Ishikawa (cell line): ENCODE results near the gene PCDHGA1.

Experiments
- CEBPB ChIP-seq: IDR thresholded peaks from 2 replicates; pipeline ENCODE4 v1.6.1; 2012
- CREB1 ChIP-seq: IDR thresholded peaks from 2 replicates; pipeline ENCODE4 v1.6.1; 2012; ENCODE audit warnings: low read depth
- EGR1 ChIP-seq: IDR thresholded peaks from 2 replicates; pipeline ENCODE4 v1.6.1; 2012
- EP300 ChIP-seq: IDR thresholded peaks from 2 replicates; pipeline ENCODE4 v1.6.1; 2012; ENCODE audit warnings: borderline replicate concordance
- FOXM1 ChIP-seq: IDR thresholded peaks from 2 replicates; pipeline ENCODE4 v1.6.1; 2012; ENCODE audit warnings: low read depth, borderline replicate concordance
- NFIC ChIP-seq: IDR thresholded peaks from 2 replicates; pipeline ENCODE4 v1.6.1; 2012
- RAD21 ChIP-seq: IDR thresholded peaks from 2 replicates; pipeline ENCODE4 v1.6.1; 2012; ENCODE audit warnings: low read depth
- REST ChIP-seq: IDR thresholded peaks from 2 replicates; pipeline ENCODE4 v1.6.1; 2012; ENCODE audit warnings: low read depth, mild to moderate bottlenecking
- TAF1 ChIP-seq: IDR thresholded peaks from 2 replicates; pipeline ENCODE4 v1.6.1; 2012; ENCODE audit warnings: low read depth, mild to moderate bottlenecking
- TCF12 ChIP-seq: IDR thresholded peaks from 2 replicates; pipeline ENCODE4 v1.6.1; 2012; ENCODE audit warnings: low read depth
- TEAD4 ChIP-seq: IDR thresholded peaks from 2 replicates; pipeline ENCODE4 v1.6.1; 2012
- USF1 ChIP-seq: IDR thresholded peaks from 2 replicates; pipeline ENCODE4 v1.6.1; 2012
- YY1 ChIP-seq: IDR thresholded peaks from 2 replicates; pipeline ENCODE4 v1.6.1; 2012; ENCODE audit warnings: low read depth
- ZBTB7A ChIP-seq: IDR thresholded peaks from 2 replicates; pipeline ENCODE4 v1.6.1; 2012; ENCODE audit warnings: low read depth
- TF ChIP-seq, protein P1 (sequence below): IDR thresholded peaks from 2 replicates; pipeline ENCODE4 v1.6.1; 2012

PCDHGA1 gene

DNA sequence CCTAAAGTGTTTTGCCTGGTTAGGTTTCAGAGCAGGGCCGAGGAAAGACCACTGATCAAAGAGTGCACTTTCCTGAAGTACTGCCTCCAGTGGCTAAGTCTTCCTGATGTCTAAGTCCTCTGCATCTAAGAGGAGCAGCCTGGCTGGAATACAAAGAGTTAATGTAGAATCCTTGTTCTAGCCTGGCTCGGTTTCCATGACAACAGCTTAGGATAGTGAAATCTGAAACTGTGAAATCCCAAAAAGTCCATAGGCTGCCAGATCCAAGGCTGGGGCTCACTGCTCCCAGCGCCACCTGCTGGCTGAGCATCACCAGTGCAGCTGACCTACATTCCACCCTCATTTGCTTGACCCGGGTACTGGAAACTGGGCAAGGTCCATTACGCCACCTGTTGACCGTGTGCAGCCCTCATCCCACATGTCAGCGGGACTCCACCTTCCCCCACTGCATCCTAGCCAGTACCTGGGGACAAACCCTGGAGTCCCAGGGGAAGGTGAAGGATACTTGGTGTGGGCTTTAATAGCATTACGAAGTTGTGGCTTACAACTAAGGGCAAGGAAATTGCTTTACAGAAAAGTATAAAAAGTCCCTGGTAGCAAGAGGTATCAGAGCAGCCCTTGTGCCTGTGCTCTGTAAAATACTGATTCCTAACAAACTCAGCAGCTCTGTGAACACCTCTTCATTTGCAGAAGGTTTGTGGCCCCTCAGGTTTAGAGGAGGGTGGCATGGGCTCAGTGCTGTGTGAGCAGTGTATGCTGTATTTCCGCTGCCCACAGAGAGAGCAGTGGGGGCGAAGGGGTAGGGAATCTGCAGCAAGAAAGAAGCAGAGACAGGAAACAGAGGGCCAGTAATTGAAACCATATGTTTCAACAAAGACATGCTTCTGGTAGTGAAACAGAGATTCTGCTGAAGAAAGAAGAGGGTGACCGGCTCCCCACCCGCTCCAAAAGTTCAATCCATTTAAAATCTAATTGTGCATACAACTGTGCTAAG is 194.6 kb downstream of the PCDHGA1 start:
- TF ChIP-seq NFIC = peak; percentile 69
- no peak for TF ChIP-seq TAF1
- TF ChIP-seq, protein P1, sequence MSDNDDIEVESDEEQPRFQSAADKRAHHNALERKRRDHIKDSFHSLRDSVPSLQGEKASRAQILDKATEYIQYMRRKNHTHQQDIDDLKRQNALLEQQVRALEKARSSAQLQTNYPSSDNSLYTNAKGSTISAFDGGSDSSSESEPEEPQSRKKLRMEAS = peak; percentile 73
- TF ChIP-seq TEAD4 = peak; percentile 83
- peak; percentile 72; the same call in 1 of the 2 replicates for TF ChIP-seq TCF12
- TF ChIP-seq RAD21 = peak; percentile 85
- peak; percentile 42; the same call in 1 of the 2 replicates for TF ChIP-seq YY1
- TF ChIP-seq CREB1 = no peak

GRCh38 chr5:141525653-141526052 is 195.3 kb downstream of the PCDHGA1 start:
- TF ChIP-seq RAD21 (no peak), TAF1 (no peak)

- no peak for TF ChIP-seq REST
- TF ChIP-seq ZBTB7A = no peak
- TF ChIP-seq, protein P1 = no peak
- no peak for TF ChIP-seq TEAD4
- TF ChIP-seq NFIC = no peak
- no peak for TF ChIP-seq FOXM1
- no peak for TF ChIP-seq EP300
- TF ChIP-seq TAF1 = no peak
- TF ChIP-seq CREB1 = no peak
- TF ChIP-seq TCF12 = no peak
- TF ChIP-seq YY1 = no peak
- TF ChIP-seq RAD21 = no peak
Measured at GRCh38 chr5:141527426-141527825, 197.1 kb downstream of the PCDHGA1 start.

DNA sequence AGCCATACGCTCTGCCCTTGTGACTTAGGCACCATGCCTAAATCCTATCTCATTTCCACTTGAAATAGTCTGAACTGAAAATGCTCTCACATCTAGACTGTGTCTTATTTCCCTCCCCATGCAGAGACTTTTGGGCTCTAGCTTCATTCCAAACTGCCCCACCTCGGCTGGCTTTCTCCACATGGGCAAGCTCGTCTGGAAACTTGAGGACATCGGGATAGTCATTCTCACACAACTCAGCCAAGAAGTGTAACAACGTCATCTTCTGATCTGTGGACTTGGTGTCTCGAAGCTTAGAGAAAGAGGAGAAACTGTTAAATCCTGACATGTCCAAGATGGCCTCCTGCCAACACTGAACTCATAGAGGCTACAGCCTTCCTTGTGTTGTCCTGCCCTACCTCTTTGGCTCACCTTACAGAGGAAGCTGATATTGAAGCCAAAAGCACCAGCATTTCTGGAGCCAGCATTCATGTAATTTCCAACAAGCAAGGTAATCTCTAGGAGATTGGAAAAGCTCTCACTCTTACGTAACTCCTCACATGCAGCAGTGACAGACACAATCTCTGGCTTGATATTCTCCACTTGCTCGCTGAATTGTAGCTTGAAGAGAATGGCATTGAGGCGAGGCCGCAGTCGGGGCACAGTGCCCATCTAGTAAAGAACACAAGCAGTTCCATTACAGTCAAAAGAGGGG is 198.1 kb downstream of the PCDHGA1 start:
- no peak for TF ChIP-seq EGR1
- no peak for TF ChIP-seq TAF1
- no peak for TF ChIP-seq TEAD4
- TF ChIP-seq FOXM1 = no peak
- TF ChIP-seq, protein P1 = no peak
- TF ChIP-seq NFIC = no peak
- TF ChIP-seq CEBPB = no peak
- no peak for TF ChIP-seq ZBTB7A
- TF ChIP-seq TCF12 = no peak
- TF ChIP-seq EP300 = no peak
- TF ChIP-seq CREB1 = no peak
- TF ChIP-seq RAD21 = no peak
- no peak for TF ChIP-seq REST
- TF ChIP-seq USF1 = no peak

- no peak for TF ChIP-seq ZBTB7A
- TF ChIP-seq EP300 = no peak
- TF ChIP-seq CREB1 = no peak
- no peak for TF ChIP-seq CEBPB
- TF ChIP-seq TCF12 = no peak
- no peak for TF ChIP-seq YY1
- TF ChIP-seq USF1 = no peak
- TF ChIP-seq FOXM1 = no peak
Measured at GRCh38 chr5:141529002-141529401, 198.7 kb downstream of the PCDHGA1 start.

DNA sequence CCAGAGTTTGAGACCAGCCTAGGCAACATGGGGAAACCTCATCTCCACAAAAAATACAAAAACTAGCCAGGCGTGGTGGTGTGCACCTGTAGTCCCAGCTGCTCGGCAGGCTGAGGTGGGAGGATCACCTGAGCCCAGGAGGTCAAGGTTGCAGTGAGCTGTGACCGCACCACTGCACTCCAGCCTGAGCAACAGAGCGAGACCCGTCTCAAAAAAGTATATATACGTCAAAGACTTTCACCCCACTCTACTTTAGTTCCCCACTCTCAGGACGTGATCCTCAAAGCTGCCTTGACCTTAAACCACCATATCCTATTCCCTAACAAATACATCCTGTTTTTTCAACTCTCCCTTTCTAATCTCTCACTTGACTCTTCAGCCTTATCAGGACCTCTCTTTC is 199.6 kb downstream of the PCDHGA1 start:
- peak; percentile 69; the same call in 1 of the 2 replicates for TF ChIP-seq TCF12
- no peak for TF ChIP-seq EGR1
